ENCODE data around the gene ATP2A2. TPM values are rescaled to one million over a fixed set of nuclear protein-coding genes. Genes with fewer than 3 reads are reported as not detected.

ATP2A2 gene
- total and polyA plus RNA-seq, 7 donors = 691 to 2,814 (median 1,378) TPM

DNA sequence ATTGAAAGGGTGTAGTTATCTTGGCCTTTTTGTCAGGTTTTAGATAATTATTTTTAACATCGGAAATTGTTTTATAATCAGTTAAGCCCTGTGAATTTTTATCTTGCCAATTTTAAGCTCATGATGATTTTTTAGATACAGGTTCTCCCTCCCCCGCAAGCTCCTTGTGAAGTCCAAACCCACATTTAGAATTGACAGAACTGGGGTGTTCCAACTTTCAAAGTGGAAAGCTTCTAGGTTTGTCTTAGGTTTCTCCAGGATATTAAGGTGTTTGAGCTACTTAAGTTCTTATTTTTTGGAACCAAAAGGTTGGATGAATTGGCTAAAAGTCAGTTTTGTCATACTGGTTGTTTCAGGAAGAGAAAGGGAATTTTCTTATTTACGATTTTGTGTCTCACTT is 49.1 kb downstream of the ATP2A2 start:
- intact Hi-C loops (cut with DNase I) = no loop called here
- ATAC-seq = no peak
- no peak for DNase-seq
- H3K36me3 ChIP-seq (ENCODE audit: insufficient read depth in 1 of 2, low read depth in 1 of 2) = peaks cover 23 to 99% of the 10 kb centered on the region in 2 donors
- H3K4me3 ChIP-seq = no peak overlapping the region
- H3K9me3 ChIP-seq = no peaks in the 10 kb centered on the region
- H3K4me1 ChIP-seq = peaks cover 6% of the 10 kb centered on the region
- TF ChIP-seq, protein P1, sequence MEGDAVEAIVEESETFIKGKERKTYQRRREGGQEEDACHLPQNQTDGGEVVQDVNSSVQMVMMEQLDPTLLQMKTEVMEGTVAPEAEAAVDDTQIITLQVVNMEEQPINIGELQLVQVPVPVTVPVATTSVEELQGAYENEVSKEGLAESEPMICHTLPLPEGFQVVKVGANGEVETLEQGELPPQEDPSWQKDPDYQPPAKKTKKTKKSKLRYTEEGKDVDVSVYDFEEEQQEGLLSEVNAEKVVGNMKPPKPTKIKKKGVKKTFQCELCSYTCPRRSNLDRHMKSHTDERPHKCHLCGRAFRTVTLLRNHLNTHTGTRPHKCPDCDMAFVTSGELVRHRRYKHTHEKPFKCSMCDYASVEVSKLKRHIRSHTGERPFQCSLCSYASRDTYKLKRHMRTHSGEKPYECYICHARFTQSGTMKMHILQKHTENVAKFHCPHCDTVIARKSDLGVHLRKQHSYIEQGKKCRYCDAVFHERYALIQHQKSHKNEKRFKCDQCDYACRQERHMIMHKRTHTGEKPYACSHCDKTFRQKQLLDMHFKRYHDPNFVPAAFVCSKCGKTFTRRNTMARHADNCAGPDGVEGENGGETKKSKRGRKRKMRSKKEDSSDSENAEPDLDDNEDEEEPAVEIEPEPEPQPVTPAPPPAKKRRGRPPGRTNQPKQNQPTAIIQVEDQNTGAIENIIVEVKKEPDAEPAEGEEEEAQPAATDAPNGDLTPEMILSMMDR (IDR thresholded peaks at IDR 0.05) = no peak
- no peaks in the 10 kb centered on the region for H3K27me3 ChIP-seq (ENCODE audit: insufficient read depth in 3 of 3, low read length in 2 of 3)
- WGBS, 3 donors = 52 to 72% (median 64%) methylated on average over 3 of the region's 3 CpGs
- peak overlapping the region; percentile 25 for H3K27ac ChIP-seq

DNA sequence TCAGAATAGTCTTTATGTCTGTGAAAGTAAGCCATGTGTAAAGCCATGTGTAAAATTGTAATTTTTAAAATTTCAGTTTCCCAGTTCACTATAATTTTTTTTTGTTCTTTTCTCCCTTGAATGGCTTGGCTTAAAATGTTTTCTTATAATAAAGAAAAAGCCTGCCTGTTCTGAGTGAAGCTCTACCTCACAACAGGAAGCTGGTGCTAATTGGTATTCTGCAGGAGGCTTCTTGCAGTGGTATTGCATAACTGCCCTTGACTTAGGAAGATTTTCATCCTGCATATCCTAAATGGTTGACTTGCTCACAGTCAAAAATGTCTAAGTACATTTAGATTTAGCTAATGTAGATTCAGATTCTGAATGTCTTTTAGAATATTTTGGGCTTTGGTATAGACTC is 49.5 kb downstream of the ATP2A2 start:
- TF ChIP-seq, protein P1 (IDR thresholded peaks at IDR 0.05) = no peak
- Histone ChIP-seq H3K4me3 (no peak overlapping the region), H3K4me1 (peaks cover 6% of the 10 kb centered on the region), H3K27ac (peak overlapping the region; percentile 25), H3K36me3 (ENCODE audit: insufficient read depth in 1 of 2, low read depth in 1 of 2) (peaks cover 25 to 99% of the 10 kb centered on the region in 2 donors), H3K27me3 (ENCODE audit: insufficient read depth in 3 of 3, low read length in 2 of 3) (no peaks in the 10 kb centered on the region), H3K9me3 (no peaks in the 10 kb centered on the region)
- ATAC-seq = no peak
- DNase-seq = no peak
- intact Hi-C loops (cut with DNase I) = no loop called here

DNA sequence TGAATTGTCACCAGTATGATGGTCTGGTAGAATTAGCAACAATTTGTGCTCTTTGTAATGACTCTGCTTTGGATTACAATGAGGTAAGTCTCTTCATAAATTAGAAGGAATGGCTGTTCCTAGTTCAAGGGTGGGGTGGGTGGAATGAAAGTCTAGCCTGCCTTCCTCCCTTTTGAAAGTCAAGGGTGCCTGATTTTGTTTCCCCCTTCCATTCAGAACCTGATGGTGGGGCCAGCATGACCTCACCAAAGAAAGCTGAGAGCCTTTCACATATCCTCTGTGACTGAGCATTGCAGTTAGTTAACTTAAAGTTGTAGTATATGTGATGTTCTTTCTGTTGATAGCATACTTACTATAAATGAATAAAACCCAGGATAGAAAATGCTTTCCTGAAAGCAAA is 52.2 kb downstream of the ATP2A2 start:
- peaks cover 6% of the 10 kb centered on the region for H3K4me1 ChIP-seq
- no peaks in the 10 kb centered on the region for H3K27me3 ChIP-seq (ENCODE audit: insufficient read depth in 3 of 3, low read length in 2 of 3)
- intact Hi-C loops (cut with DNase I) = no loop called here
- ATAC-seq = no peak
- no peaks in the 10 kb centered on the region for H3K9me3 ChIP-seq
- H3K27ac ChIP-seq = no peak overlapping the region
- peaks cover 23 to 99% of the 10 kb centered on the region in 2 donors for H3K36me3 ChIP-seq (ENCODE audit: insufficient read depth in 1 of 2, low read depth in 1 of 2)
- H3K4me3 ChIP-seq = no peak overlapping the region
- TF ChIP-seq, protein P1 (IDR thresholded peaks at IDR 0.05) = no peak
- DNase-seq = no peak

- Histone ChIP-seq H3K27me3 (ENCODE audit: insufficient read depth in 3 of 3, low read length in 2 of 3) (no peaks in the 10 kb centered on the region), H3K9me3 (no peaks in the 10 kb centered on the region), H3K27ac (peak overlapping the region; percentile 37), H3K4me3 (no peak overlapping the region), H3K4me1 (peaks cover 10% of the 10 kb centered on the region), H3K36me3 (ENCODE audit: insufficient read depth in 1 of 2, low read depth in 1 of 2) (peaks cover 25 to 100% of the 10 kb centered on the region in 2 donors)
- TF ChIP-seq, protein P1 (IDR thresholded peaks at IDR 0.05) = no peak
- no peak for DNase-seq
- ATAC-seq = peak; percentile 1 to 28 (median 10)
- WGBS, 3 donors = 67 to 76% (median 71%) methylated on average over 4 of the region's 4 CpGs
- intact Hi-C loops (cut with DNase I) = no loop called here
Observed at GRCh38 chr12:110335481-110336045, 54.5 kb downstream of the ATP2A2 start.

All from psoas muscle (tissue), 8 donors.